Activated naive CD4-positive, alpha-beta T cell treated with anti-CD3 and anti-CD28 coated beads, Interleukin-2, amount 10 ng/mL, durations not matched to agents 7 days and 5 days (primary cell): Measurements from ENCODE around the gene PITX1.

Source experiments
- CTCF ChIA-PET: fragments of 350-600 bp; sonication (Branson Sonifier 250); formaldehyde crosslinking; loops from one replicate; lab custom pipeline; 2021; ENCODE audit warnings: antibody characterized with exemption; lab: Charles Lee
- DNase-seq: peaks from one replicate; pipeline ENCODE4 v3.0.0-alpha.2; 2020
- H3K27ac Mint-ChIP-seq: one replicate; pipeline ENCODE4 v1.8.0; 2021; ENCODE audit warnings: mild to moderate bottlenecking, moderate library complexity, mixed read lengths
- H3K27me3 Mint-ChIP-seq: one replicate; pipeline ENCODE4 v1.8.0; 2021; ENCODE audit warnings: mild to moderate bottlenecking, mixed read lengths
- H3K36me3 Mint-ChIP-seq: one replicate; pipeline ENCODE4 v1.8.0; 2021; ENCODE audit warnings: mixed read lengths
- H3K4me1 Mint-ChIP-seq: one replicate; pipeline ENCODE4 v1.8.0; 2021; ENCODE audit warnings: mixed read lengths
- H3K4me3 Mint-ChIP-seq: one replicate; pipeline ENCODE4 v1.8.0; 2021; ENCODE audit warnings: mild to moderate bottlenecking, moderate library complexity, mixed read lengths
- H3K9me3 Mint-ChIP-seq: one replicate; pipeline ENCODE4 v1.8.0; 2021; ENCODE audit warnings: mixed read lengths

Gene PITX1

GRCh38 chr5:135067587-135067986 is 33.6 kb upstream of the PITX1 start:
- Mint-ChIP-seq H3K36me3 (no peaks in the 10 kb centered on the region), H3K27ac (no peak overlapping the region), H3K4me1 (no peaks in the 10 kb centered on the region), H3K4me3 (no peak overlapping the region), H3K9me3 (no peaks in the 10 kb centered on the region), H3K27me3 (peaks cover 38% of the 10 kb centered on the region)
- CTCF ChIA-PET = no interaction called here
- DNase-seq = no peak

GRCh38 chr5:135066781-135067180 is 32.8 kb upstream of the PITX1 start:
- Mint-ChIP-seq H3K36me3 (no peaks in the 10 kb centered on the region), H3K4me1 (no peaks in the 10 kb centered on the region), H3K9me3 (no peaks in the 10 kb centered on the region), H3K27me3 (peaks cover 39% of the 10 kb centered on the region), H3K27ac (no peak overlapping the region), H3K4me3 (no peak overlapping the region)
- CTCF ChIA-PET = no interaction called here
- DNase-seq = no peak

DNA sequence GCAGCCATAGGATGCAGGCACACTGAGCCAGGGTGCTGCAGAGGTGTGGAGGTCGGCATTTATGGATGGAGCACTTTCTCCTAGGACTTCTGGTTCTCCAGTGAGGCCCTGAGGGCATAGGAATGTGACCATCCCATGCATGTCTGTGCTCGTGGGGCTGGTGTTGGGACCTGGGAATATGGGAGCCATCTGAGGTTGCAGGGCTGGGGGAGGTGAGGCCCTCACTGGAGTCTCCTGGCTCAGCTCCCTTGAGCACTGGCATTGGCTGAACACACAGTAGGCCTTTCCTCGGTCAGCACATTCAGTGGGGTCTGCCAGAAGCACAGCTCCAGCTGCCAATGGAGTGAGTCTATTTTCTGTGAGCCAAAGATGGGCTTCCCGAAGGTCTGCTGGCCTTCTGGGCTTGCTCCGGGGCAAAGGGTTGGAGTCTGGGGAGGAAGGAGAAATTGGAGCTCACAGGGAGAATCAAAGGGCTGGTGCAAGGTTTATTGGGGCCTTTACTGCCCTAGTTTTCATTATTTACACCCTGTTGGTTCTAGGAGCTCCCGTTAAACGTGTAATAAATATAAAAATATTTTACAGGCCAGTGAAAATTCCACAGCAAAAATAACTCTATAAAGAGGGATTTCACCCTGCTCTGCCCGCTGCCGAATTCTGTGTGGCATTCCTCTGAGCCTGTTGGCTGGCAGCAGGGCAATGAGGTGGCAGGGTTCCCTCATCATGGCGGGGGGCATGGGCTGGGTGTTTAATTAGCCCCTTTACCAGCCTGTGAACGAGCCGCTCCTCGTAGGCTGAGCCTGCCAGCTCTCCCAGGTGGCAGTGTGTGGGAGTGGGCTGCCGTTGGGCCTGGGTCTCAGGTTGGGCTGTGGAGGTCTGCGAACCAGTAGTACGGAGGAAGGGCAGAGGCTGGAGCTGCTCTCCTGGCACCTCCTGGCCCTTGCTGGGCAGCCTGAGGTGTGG is 31.6 kb upstream of the PITX1 start:
- Mint-ChIP-seq H3K4me3 (no peak overlapping the region), H3K9me3 (no peaks in the 10 kb centered on the region), H3K36me3 (no peaks in the 10 kb centered on the region), H3K27ac (no peak overlapping the region), H3K27me3 (peaks cover 40% of the 10 kb centered on the region), H3K4me1 (no peaks in the 10 kb centered on the region)
- no peak for DNase-seq
- CTCF ChIA-PET = no interaction called here

DNA sequence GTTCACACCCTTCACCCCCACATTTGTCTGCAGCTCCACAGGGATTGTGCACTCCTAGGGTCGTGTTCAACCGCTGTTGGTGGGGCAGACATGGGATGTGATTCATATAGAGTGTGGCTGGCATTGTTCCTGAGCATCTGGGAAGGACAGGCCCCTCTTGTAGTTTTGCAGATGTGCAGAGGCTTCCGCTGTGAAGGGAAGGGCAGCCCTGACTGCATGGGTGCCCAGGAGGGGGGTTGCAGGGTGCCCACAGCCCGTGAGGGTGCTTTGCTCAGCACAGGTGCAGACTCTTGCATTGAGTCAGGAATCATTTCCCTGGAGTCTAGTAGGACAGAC is 30.2 kb upstream of the PITX1 start:
- Mint-ChIP-seq H3K4me1 (no peaks in the 10 kb centered on the region), H3K27me3 (peaks cover 46% of the 10 kb centered on the region), H3K36me3 (no peaks in the 10 kb centered on the region), H3K9me3 (no peaks in the 10 kb centered on the region), H3K27ac (no peak overlapping the region), H3K4me3 (no peak overlapping the region)
- CTCF ChIA-PET = no interaction called here
- DNase-seq = no peak

DNA sequence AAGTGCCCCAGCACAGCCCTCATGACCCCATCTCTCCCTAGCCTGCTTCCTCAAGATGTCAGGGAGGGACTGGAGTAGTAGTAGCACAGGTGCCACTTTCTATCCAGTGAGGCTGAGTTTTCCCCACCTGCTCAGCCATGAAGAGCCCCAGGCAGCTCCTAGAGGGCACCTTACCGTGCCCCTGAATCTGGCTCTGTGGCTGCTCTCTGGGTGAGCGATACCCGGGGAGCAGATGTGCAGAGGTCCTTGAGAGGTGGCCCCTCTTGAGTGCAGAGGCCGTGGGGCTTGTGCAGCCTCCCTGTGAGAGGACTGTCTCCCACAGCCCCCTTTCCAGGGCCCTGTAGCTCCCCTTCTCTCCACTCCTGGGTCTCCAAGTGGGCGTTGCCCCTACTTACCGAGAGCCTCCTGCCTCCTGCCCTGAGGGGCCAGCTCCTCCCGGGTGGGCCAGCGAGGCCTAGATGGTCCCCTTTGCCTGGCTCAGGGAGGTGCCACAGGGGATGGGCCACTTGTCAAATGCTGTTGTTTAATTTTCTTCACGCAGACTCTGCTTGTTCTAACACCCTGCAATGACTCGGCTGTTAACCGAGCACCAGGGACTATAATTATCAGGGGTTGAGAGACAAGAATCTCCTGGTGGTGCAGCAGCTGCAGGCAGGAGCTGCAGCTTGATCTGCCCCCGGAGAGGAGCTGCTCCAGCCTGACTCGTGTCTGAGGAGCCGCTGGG is 29.6 kb upstream of the PITX1 start:
- Mint-ChIP-seq H3K4me3 (no peak overlapping the region), H3K27ac (no peak overlapping the region), H3K9me3 (no peaks in the 10 kb centered on the region), H3K4me1 (no peaks in the 10 kb centered on the region), H3K36me3 (no peaks in the 10 kb centered on the region), H3K27me3 (peaks cover 52% of the 10 kb centered on the region)
- CTCF ChIA-PET = no interaction called here
- DNase-seq = no peak

DNA sequence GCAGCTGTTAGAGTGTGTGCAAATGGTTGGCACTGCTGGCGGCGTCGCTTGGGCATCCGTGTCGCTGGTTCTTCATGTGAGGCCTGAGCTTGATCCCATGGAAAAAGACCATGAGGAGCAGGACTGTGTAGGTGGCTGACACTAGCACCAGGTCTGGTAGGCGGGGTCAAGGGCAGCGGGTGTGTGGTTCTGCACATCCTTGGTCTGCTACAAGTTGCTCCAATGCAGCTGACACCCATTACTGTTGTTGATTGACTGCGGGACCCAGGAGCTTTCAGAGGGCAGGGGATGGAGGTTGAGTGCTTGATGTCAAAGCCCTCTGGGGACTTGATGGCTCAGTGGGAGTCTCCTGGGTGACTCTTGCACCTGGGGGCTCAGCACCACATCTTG is 29.0 kb upstream of the PITX1 start:
- no peaks in the 10 kb centered on the region for H3K4me1 Mint-ChIP-seq
- CTCF ChIA-PET = no interaction called here

DNA sequence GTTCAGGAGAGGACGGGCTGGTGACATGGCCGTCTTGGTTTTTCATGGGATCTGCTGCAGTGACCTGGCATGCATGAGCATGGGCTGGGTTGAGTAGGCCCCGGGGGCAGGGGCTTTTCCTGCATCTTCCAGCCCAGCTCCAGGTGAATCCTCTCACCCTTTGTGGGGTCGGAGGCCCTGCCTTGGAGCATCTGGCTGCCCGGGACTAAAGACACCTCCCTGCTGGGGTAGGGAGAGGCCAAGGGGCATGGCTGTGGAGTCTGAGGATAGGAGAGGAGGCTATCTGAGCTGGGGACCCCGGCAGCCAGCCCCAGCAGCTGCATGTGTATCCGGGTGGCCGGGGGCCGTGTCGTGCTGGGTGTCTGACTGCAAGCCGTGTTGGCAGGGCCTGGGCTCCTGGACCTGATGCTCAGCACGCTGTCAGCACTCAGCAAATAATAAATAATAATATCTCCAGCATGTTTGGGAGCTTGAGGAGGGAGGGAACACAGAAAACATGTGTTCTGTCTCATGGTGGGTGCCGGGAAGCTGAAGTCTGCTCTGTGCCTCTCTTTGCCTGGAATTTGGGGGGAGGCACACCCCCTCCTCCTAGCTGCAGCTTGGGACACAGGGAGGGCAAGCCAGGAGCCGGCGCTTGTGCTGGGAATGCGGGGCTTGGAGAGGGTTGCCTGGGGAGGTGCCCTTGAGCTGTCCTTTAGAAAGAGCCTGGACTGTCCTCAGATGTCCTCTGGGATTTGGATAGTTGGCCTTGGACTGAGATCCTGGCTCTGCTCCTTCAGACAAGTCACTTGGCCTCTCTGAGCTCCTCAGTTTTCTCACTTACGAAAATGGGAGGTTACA is 28.4 kb upstream of the PITX1 start:
- H3K36me3 Mint-ChIP-seq = no peaks in the 10 kb centered on the region
- no peaks in the 10 kb centered on the region for H3K4me1 Mint-ChIP-seq
- DNase-seq = no peak
- no peaks in the 10 kb centered on the region for H3K9me3 Mint-ChIP-seq
- CTCF ChIA-PET = no interaction called here
- no peak overlapping the region for H3K27ac Mint-ChIP-seq
- peaks cover 55% of the 10 kb centered on the region for H3K27me3 Mint-ChIP-seq
- H3K4me3 Mint-ChIP-seq = no peak overlapping the region

More for the DNA sequence above, 29.0 kb upstream of the PITX1 start:
- Mint-ChIP-seq H3K36me3 (no peaks in the 10 kb centered on the region), H3K27me3 (peaks cover 55% of the 10 kb centered on the region), H3K9me3 (no peaks in the 10 kb centered on the region), H3K27ac (no peak overlapping the region), H3K4me3 (no peak overlapping the region)
- DNase-seq = no peak

- CTCF ChIA-PET = no interaction called here
- Mint-ChIP-seq H3K36me3 (no peaks in the 10 kb centered on the region), H3K9me3 (no peaks in the 10 kb centered on the region), H3K27ac (no peak overlapping the region), H3K27me3 (peaks cover 52% of the 10 kb centered on the region), H3K4me3 (no peak overlapping the region), H3K4me1 (no peaks in the 10 kb centered on the region)
- no peak for DNase-seq
These were observed 27.0 kb upstream of the PITX1 start for GRCh38 chr5:135061001-135061400.

DNA sequence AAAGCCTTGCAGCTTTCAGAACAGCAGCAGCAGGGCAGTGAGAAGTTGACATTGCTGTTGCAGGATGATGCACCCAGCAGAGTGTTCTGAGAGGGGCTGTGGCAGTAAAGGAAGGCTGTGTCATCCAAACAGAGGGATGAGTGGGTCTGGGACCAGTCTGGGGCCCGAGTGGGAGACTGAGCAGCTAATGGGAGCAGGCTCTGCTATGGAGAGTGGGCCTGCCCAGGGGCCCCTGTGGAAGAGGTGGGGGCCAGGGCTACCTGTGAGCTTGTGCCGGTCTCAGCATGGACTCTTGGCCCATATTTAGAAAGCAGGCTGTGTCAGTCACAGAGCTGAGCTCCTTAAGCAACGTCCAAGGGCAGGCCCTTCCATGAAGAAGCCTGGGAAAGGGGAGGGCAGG is 26.0 kb upstream of the PITX1 start:
- CTCF ChIA-PET = no interaction called here
- H3K4me3 Mint-ChIP-seq = no peak overlapping the region
- H3K27me3 Mint-ChIP-seq = peaks cover 53% of the 10 kb centered on the region
- H3K27ac Mint-ChIP-seq = no peak overlapping the region
- no peak for DNase-seq
- H3K4me1 Mint-ChIP-seq = no peaks in the 10 kb centered on the region
- no peaks in the 10 kb centered on the region for H3K36me3 Mint-ChIP-seq
- H3K9me3 Mint-ChIP-seq = no peaks in the 10 kb centered on the region

GRCh38 chr5:135059000-135059923 is 25.2 kb upstream of the PITX1 start:
- CTCF ChIA-PET = interaction anchor here (1.4 kb wide), 1 partner anchor 366 kb away, joined by 4 read pairs; no protein-coding TSS in a partner anchor
- Mint-ChIP-seq H3K4me3 (no peak overlapping the region), H3K27me3 (peaks cover 52% of the 10 kb centered on the region), H3K27ac (no peak overlapping the region), H3K9me3 (no peaks in the 10 kb centered on the region), H3K4me1 (no peaks in the 10 kb centered on the region), H3K36me3 (no peaks in the 10 kb centered on the region)
- DNase-seq = no peak

DNA sequence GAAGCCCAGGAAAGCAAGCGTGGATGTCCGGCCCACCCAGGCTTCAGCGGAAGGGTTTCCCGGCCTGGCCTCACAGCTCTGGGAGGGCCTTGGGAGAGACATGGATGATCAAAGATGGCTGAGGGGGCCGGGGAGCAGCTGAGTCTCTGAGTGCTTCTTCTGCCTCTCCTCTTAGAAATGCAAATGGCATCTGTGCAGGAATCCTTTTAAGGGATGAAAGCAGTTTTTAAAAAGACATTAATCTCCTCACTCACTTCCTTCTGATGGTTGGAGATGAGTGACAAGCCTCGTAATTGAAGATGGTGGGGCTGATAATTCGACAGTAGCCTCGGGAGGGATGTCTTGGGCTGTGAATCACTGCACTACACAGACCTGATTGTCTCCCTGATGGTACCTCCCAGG is 24.3 kb upstream of the PITX1 start:
- Mint-ChIP-seq H3K4me1 (peaks cover 2% of the 10 kb centered on the region), H3K4me3 (no peak overlapping the region), H3K36me3 (no peaks in the 10 kb centered on the region), H3K9me3 (no peaks in the 10 kb centered on the region), H3K27me3 (peaks cover 58% of the 10 kb centered on the region), H3K27ac (no peak overlapping the region)
- CTCF ChIA-PET = interaction anchor here (1.4 kb wide), 1 partner anchor 367 kb away, joined by 4 read pairs; no protein-coding TSS in a partner anchor
- DNase-seq = no peak

- CTCF ChIA-PET = no interaction called here
- Mint-ChIP-seq H3K4me1 (peaks cover 6% of the 10 kb centered on the region), H3K27ac (no peak overlapping the region)
These were observed 23.2 kb upstream of the PITX1 start for GRCh38 chr5:135057233-135057632.

GRCh38 chr5:135056316-135057030 is 22.4 kb upstream of the PITX1 start:
- Mint-ChIP-seq H3K27me3 (peaks cover 70% of the 10 kb centered on the region), H3K4me3 (no peak overlapping the region), H3K27ac (no peak overlapping the region), H3K4me1 (peaks cover 6% of the 10 kb centered on the region), H3K9me3 (no peaks in the 10 kb centered on the region), H3K36me3 (no peaks in the 10 kb centered on the region)
- DNase-seq = no peak
- CTCF ChIA-PET = no interaction called here

More at GRCh38 chr5:135057233-135057632, 23.2 kb upstream of the PITX1 start:
- no peak for DNase-seq
- Mint-ChIP-seq H3K4me3 (no peak overlapping the region), H3K36me3 (no peaks in the 10 kb centered on the region), H3K27me3 (peaks cover 62% of the 10 kb centered on the region), H3K9me3 (no peaks in the 10 kb centered on the region)
